SH-SY5Y (cell line): ENCODE measurements around the gene NBPF11.
"Not testable (repeated sequence)": the region's sequence is repeated elsewhere in the genome, so short reads cannot be mapped to it uniquely, and the experiment has no call there.

Experiments
- GATA2 ChIP-seq: IDR thresholded peaks from 2 replicates; pipeline ENCODE4 v1.6.1; 2011; ENCODE audit warnings: mild to moderate bottlenecking, low read depth, low read length
- GATA3 ChIP-seq: IDR thresholded peaks from 2 replicates; pipeline ENCODE4 v1.6.1; 2011; ENCODE audit warnings: low read depth, mild to moderate bottlenecking, low read length, moderate library complexity

NBPF11 gene, protein sequence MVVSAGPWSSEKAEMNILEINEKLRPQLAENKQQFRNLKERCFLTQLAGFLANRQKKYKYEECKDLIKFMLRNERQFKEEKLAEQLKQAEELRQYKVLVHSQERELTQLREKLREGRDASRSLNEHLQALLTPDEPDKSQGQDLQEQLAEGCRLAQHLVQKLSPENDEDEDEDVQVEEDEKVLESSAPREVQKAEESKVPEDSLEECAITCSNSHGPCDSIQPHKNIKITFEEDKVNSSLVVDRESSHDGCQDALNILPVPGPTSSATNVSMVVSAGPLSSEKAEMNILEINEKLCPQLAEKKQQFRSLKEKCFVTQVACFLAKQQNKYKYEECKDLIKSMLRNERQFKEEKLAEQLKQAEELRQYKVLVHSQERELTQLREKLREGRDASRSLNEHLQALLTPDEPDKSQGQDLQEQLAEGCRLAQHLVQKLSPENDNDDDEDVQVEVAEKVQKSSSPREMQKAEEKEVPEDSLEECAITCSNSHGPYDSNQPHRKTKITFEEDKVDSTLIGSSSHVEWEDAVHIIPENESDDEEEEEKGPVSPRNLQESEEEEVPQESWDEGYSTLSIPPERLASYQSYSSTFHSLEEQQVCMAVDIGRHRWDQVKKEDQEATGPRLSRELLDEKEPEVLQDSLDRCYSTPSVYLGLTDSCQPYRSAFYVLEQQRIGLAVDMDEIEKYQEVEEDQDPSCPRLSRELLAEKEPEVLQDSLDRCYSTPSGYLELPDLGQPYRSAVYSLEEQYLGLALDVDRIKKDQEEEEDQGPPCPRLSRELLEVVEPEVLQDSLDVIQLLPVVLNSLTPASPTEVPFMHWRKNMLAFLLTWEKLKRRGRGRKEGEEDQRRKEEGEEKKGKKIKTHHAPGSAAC

DNA sequence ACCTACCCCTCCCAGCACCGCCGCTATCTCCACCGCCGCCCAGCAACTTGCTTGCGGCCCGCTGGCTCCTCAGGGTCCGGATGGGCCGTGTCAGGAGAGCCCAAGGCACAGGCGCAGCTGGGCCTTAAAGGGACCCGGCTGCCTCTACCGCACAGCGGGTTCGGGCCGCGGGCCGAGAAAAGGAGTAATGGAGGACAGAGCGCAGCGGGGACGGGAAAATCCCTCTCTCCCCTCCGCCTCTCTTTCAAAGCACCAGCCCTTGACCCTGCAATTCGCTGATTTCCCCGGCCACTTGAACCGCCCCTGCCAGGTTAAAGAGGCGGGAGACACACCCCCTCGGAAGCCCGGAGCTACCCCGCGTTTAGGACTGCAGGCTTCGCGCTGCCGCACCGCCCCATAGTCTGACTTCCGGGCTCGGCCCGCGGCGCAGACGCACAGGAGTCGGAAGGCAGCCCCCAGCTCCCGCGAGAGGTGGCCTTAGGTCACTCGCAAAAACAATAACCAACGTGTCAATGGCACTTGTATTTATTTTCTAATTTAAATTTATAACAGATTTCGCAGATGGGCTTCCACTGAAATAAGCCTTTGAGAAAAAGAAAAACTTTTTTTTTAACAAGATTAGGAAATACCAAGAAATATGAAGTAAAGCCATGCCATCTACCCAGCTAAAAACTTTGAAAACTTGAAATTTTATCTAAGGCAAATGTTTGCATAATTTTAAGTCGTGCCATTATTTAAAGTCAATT lies at the start of gene NBPF11:
NBPF11 (minus strand) TSS at position 371 of the 746 bp plus-strand sequence. CDS start 25,278 bp downstream, outside the sequence.
- TF ChIP-seq GATA2, GATA3: not testable (repeated sequence)

DNA sequence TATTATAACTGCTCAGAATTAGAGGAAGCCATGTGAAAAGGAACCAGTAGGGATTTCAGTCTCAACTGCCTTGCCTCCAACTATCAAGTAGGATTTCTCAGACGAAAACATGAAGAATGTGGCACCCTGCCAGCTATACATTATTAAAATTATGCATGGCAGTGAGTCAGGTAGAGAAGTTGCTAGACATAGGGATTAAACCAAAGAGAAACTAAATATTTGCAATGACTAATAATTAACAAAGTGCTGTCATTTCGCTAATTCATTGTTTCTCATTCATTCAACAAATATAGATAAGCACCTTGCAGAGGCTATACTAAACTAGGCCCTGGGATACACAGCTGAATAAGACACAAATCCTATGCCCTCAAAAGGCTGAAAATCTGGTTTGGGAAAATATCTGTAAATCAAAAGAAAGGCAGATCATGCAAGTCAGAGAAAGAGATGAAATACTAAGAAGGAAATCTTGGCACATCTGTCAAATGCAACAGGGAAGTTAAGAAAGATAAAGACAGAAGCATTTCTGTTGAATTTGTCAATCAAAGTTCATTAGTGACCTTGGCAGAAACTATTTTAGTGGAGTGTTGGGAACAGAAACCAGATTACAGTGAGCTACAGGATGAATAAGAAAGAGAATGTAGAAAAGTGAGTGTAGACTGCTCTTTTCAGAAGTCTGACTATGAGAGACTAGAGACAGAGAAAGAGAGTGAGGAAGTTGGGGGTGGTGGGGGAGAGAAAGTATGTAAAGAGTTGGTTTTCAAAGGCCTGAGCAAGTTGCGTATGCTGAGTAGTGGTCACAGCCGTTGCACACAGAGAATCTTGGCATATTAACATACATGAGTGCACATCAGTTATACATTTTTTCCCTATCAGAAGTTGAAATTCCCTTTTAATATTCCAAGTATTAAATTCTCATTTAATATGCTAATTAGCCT lies 14.7 kb upstream of the NBPF11 start:
- TF ChIP-seq GATA2: no peak
- no peak for TF ChIP-seq GATA3

DNA sequence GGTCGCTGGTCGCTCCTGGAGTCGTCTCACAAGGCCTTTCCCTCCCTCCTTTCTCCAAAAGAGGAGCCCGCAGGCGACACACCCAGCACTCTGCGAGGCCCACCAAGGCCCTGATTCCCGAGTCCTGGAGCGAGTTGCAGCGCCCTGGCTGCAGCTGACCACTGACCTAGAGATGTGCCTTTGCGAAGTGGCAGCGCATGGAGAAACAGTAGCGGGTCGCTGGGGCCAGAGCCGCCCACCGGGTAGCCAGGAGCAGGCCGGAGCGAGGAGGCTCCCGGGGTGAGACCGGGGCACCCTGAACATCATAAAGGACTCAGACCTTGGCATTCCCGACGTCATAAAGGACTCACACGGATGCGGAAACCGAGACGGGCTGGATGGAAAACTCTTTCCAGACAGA lies 10.3 kb upstream of the NBPF11 start:
- TF ChIP-seq GATA3 (no peak), GATA2 (no peak)

DNA sequence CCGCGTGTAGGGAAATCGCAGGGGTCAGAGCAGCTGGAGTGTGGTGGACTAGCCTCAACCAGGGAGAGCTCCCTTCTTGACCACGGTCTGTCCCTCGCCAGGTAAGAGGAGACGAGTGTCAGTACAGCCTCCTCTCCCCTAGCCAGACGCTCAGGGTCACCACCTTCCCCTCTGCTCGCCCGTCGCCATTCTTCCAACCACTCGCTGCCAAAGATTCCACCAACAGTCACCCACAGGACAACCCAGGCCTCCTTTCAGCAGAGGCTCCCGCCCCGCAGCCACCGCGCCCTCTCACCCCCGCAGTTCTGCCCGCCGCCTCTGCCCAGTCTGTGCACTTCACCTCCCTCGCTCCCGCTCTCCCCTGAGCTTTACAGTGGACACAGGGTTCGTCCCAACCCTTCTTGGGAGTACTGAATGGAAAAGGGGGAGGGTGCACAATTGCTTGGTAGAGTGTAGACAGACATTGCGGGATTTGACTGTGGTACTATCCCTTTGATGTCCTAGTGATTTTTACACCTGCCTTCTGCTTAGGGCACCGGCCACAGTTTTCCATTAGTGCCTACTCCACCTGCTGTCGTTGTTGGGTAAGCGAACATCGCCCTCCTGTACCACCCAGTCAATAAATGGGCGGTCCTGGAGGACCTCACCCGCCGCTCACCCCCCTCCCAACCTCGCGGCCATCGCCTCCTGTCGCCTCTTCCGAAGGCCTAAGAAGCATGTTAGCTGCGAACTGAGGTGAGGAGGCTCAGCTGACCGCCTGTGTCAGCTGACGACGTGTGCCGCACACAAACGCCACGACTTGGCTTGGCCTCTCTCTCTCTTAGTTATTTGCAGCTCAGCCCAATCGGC lies 9.2 kb upstream of the NBPF11 start:
- TF ChIP-seq GATA3 (no peak), GATA2 (no peak)

DNA sequence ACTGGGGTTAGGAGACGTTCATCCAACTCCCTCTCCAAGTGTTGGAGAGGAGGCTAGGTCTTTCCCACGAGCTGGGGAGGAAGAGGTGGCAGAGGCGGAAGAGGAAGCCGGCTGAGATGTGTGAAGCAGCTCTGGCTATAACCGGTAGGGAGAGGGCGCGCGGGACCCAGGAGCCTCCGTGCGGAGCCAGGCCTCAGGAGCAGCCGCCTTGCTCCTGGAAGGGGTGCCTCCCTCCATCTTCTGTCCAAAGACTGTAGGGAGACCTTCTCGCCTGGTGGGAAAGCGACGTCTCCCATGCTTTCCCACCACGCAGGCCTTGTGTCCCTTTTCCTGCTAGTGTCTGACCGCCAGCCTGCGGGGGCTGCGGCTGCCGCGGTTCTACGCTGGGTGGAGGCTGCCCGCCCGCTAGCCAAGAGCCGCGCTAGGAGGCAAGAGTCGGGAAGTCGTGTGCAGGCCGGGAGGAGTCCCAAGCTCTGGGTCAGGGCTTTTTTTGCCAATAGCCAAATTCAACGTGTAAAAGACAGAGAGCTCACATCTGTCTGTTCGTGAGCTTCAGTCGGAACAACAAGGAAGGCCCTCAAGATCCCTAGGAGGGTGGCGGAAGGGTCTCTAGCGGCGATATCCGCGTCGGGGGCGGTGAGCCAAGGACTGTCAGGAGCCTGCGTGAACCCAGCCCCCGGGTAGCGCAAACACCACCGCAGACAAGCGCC lies 8.4 kb upstream of the NBPF11 start:
- TF ChIP-seq GATA2 (no peak), GATA3 (no peak)

DNA sequence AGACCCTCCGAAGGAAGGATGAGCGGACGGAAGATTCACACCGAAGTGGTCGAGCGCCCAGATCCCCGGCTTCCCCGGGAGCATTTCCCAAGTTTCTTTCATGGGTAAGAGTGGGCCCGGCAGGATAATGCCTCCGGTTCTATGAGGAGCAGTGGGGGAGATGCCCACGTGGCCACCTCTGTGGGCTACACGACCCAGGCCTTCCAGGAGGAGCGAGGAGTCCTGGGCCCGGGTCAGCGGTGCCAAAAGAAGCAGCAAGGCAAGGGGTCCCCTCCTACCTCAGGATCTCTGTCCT lies 7.9 kb upstream of the NBPF11 start:
- no peak for TF ChIP-seq GATA2
- no peak for TF ChIP-seq GATA3

DNA sequence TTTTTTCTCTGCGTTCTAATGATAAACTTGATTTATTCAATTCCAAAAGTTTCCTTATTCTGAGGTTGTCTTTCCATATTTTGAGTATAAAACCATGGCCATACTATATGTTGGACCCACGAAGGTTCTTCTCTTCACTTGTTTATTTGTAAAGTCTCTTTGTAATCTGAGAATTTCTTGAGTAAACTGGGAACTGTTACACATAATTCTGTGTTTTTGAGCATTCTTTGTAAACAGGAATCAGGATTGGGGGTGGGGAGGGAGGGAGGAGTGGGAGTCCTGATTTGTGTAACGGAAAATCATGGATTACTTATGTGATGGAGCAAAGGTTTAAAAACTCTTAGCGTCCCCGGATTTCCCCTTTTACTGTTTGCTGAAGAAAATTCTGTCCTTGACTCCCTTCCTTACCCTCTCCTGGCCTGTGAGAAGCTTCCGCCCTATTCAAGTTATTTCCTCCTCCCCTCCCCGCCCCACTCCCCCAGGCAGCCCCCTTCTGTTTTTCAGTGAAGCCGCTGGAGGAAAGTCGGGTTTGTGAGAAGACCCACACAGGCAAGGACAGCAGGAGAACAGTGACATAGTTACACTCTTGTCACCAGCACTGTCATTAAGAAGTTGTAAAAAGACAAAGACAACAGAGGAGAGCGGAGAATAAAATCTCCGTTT lies 6.4 kb upstream of the NBPF11 start:
- TF ChIP-seq GATA2: no peak
- TF ChIP-seq GATA3: no peak
